ENCODE results near the gene PAM. TPM values are rescaled to one million over a fixed set of nuclear protein-coding genes. Genes with fewer than 3 reads are reported as not detected.

Gene PAM
- total and polyA plus RNA-seq, 2 of the 8 experiments (the other 6 are each of a cell fraction or from before 2014, with no cell fraction given): 30.4 to 67.8 TPM

DNA sequence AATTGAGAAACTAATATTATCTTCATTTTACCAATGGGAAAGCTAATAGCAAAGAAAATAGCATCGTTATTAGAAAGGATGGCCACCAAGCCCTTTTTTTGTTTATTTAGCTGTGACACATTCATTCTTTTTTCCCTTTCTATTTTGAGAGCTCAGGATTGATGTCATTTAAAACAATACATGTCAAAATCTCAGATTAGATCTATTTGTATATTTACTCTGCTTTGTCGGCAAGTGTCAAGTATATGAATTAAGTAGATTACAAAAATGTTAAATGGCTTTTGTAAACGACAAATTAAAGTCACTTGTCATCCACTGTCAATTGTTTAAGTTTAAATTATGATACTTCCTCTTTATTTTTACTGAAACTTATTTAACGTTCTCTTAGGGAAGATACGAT, 118.9 kb downstream of the PAM start:
- no peaks in the 10 kb centered on the region for H3K23me2 ChIP-seq (ENCODE audit: low read depth, low read length)
- FAIRE-seq (no peak), DNase-seq (ENCODE audit: low read depth in 1 of 2, low spot score in 2 of 2) (no peak)
- no peak overlapping the region for H3K9ac ChIP-seq (replicated peaks in 1 of 4; ENCODE audit: extremely low read depth in 1 of 4, low read depth in 3 of 4, low read length in 3 of 4)
- H4K91ac ChIP-seq (replicated peaks; ENCODE audit: insufficient read length, low read length): no peak overlapping the region
- no peak overlapping the region for H2AFZ ChIP-seq (ENCODE audit: low read length)
- no peak overlapping the region for H3K56ac ChIP-seq (replicated peaks; ENCODE audit: insufficient read length, low read depth, low read length)
- H2BK5ac ChIP-seq (ENCODE audit: low read depth, low read length): no peak overlapping the region
- H4K5ac ChIP-seq (ENCODE audit: insufficient read length, low read depth, low read length): no peak overlapping the region
- no peaks in the 10 kb centered on the region for H3K27me3 ChIP-seq (replicated peaks in 1 of 4; ENCODE audit: control insufficient read depth in 3 of 4, extremely low read depth in 1 of 4, insufficient read depth in 3 of 4, low read length in 3 of 4)
- ChIA-PET POLR2A (ENCODE audit: partially characterized antibody) (no interaction called here), CTCF (ENCODE audit: partially characterized antibody) (no interaction called here)
- H2BK15ac ChIP-seq (ENCODE audit: low read length): no peak overlapping the region
- no peak overlapping the region for H2BK20ac ChIP-seq (ENCODE audit: low read length)
- no peaks in the 10 kb centered on the region for H3K9me3 ChIP-seq (ENCODE audit: insufficient read depth in 2 of 2, low read depth in 1 of 2, low read length in 1 of 2)
- H3K23ac ChIP-seq (ENCODE audit: insufficient read length): no peak overlapping the region
- H3K27ac ChIP-seq (ENCODE audit: low read depth, low read length): no peak overlapping the region
- H3K4me1 ChIP-seq (replicated peaks in 1 of 4; ENCODE audit: control insufficient read depth in 3 of 4, insufficient read depth in 4 of 4, low read length in 3 of 4): peaks cover 0 to 8% (median 2%) of the 10 kb centered on the region in 4 experiments; a peak in 3 of 7 replicates
- H2BK120ac ChIP-seq (replicated peaks; ENCODE audit: low read depth, low read length): no peak overlapping the region
- no peak overlapping the region for H3K4ac ChIP-seq (replicated peaks; ENCODE audit: insufficient read length, low read depth, low read length)
- H4K8ac ChIP-seq (ENCODE audit: extremely low read depth, insufficient read depth, low read length): no peak overlapping the region
- 95% methylated on average over 5 of the region's 5 CpGs; no CpG with 5 or more reads in 1 of the 2 experiments for WGBS, 2 experiments (ENCODE audit: extremely low coverage in 1 of 2, insufficient coverage in 1 of 2, insufficient read length in 1 of 2, insufficient replicate concordance in 2 of 2, low coverage in 1 of 2, low lambda C conversion rate in 2 of 2, missing lambda C conversion rate in 1 of 2)
- no peak overlapping the region for H3K4me2 ChIP-seq (ENCODE audit: insufficient read depth in 1 of 2, low read depth in 2 of 2, low read length in 2 of 2)
- H2BK12ac ChIP-seq (ENCODE audit: low read depth, low read length): no peak overlapping the region
- no peak overlapping the region for H3K18ac ChIP-seq (ENCODE audit: extremely low read depth, low read length)
- no peak overlapping the region for H3K14ac ChIP-seq (ENCODE audit: insufficient read length)
- no peak for TF ChIP-seq SRF (IDR thresholded peaks at IDR 0.05; ENCODE audit: low read depth, low read length)
- TF ChIP-seq TAF7 (optimal IDR thresholded peaks at IDR 0.05; ENCODE audit: borderline replicate concordance, low read depth, low read length): no peak
- no peak for TF ChIP-seq KDM1A (IDR thresholded peaks at IDR 0.05; ENCODE audit: borderline replicate concordance, low read length)
- TF ChIP-seq, protein P1, sequence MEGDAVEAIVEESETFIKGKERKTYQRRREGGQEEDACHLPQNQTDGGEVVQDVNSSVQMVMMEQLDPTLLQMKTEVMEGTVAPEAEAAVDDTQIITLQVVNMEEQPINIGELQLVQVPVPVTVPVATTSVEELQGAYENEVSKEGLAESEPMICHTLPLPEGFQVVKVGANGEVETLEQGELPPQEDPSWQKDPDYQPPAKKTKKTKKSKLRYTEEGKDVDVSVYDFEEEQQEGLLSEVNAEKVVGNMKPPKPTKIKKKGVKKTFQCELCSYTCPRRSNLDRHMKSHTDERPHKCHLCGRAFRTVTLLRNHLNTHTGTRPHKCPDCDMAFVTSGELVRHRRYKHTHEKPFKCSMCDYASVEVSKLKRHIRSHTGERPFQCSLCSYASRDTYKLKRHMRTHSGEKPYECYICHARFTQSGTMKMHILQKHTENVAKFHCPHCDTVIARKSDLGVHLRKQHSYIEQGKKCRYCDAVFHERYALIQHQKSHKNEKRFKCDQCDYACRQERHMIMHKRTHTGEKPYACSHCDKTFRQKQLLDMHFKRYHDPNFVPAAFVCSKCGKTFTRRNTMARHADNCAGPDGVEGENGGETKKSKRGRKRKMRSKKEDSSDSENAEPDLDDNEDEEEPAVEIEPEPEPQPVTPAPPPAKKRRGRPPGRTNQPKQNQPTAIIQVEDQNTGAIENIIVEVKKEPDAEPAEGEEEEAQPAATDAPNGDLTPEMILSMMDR (IDR thresholded peaks at IDR 0.05; ENCODE audit: control extremely low read depth in 1 of 3, insufficient read depth in 1 of 3, low read depth in 1 of 3, low read length in 3 of 3): no peak
- TF ChIP-seq, protein P2, sequence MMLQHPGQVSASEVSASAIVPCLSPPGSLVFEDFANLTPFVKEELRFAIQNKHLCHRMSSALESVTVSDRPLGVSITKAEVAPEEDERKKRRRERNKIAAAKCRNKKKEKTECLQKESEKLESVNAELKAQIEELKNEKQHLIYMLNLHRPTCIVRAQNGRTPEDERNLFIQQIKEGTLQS (IDR thresholded peaks at IDR 0.05; ENCODE audit: insufficient read depth, low read depth, low read length): no peak
- TF ChIP-seq ZNF274 (IDR thresholded peaks at IDR 0.05; ENCODE audit: borderline replicate concordance, extremely low read depth, low read length): no peak
- H4K20me1 ChIP-seq (replicated peaks in 1 of 2; ENCODE audit: control insufficient read depth in 1 of 2, insufficient read depth in 2 of 2, low read length in 2 of 2): no peaks in the 10 kb centered on the region
- H3K79me2 ChIP-seq (ENCODE audit: control insufficient read depth in 1 of 2, insufficient read depth in 2 of 2, low read length in 2 of 2): no peaks in the 10 kb centered on the region
- H3K4me3 ChIP-seq (ENCODE audit: extremely low read depth in 1 of 4, insufficient read depth in 2 of 4, low read depth in 3 of 4, low read length in 4 of 4): no peak overlapping the region
- H3K36me3 ChIP-seq (ENCODE audit: control insufficient read depth in 2 of 4, insufficient read depth in 4 of 4, low read length in 3 of 4): no peaks in the 10 kb centered on the region
- no peaks in the 10 kb centered on the region for H3K79me1 ChIP-seq (ENCODE audit: low read depth, low read length)
- no peak overlapping the region for H2AK5ac ChIP-seq (ENCODE audit: low read depth, low read length)

Data from H1 (cell line).